GM21825 (cell line): ENCODE results near the gene KCNJ8.
"Not testable (repeated sequence)": the region's sequence is repeated elsewhere in the genome, so short reads cannot be mapped to it uniquely, and the experiment has no call there.

Experiments used
- ATAC-seq: cut with Tn5 transposase; IDR thresholded peaks from one replicate; pipeline ENCODE4 v1.9.1; 2021; ENCODE audit warnings: mild to moderate bottlenecking, moderate library complexity; ENCODE audit not compliant: unreplicated experiment

The KCNJ8 gene

DNA sequence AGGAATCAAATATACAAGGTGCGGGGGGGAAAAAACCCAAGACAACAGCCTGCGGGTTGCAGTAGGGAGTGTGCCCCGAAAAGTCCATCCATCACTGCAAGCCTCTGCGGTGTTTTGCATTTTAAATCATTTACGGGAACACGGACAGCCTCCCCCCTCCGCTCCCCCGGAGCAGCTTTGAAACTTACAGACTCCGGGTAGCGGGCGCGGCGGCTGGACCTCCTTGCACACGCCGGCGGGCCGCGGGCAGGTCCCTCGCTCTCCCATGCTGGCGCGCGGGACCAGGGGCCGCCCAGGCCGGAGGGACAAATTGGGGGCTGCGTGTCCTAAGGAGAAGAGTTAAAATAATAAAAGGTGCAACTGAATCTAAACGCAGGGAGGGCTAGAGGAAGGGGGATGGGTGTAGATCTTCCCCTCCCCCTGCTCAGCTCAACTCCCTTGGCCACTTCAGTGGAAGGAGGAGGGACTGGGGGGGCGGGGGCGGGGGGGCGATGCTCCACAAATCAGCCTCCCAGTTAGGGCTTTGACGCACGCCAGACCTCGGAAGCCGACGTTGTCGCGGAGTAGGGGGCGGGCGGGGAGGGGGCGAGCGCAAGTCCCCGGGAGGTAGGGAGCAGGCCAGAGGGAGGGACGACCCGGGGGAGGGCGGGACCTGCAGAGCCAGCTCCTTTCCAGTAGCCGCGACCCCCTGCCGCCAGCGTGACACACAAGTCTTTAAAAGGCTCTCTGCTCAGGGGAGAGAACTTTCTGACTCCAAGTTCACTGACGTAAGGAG lies at the start of gene KCNJ8:
KCNJ8 (minus strand) TSS at position 349 of the 775 bp plus-strand sequence. CDS start 1,090 bp downstream, outside the sequence.
- no peak for ATAC-seq

DNA sequence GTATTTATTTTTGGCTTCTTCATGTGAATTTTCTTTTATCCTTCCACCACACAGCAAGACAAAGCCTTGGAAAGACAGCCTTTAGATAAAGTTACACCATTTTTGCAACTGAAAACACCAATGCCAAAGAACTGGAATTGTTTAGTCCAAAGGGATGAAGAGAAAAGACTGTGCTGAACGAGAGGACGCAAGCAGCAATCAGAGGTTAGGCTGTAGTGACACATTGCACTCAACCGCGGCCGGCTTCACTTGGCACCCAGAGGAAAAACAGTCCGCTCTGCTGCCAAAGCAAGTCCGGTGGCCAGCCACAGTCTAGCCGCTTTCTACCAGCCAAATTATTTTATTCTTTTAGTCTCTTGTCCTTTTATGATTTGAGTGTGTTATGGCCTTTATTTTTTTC lies 49.1 kb upstream of the KCNJ8 start:
- no peak for ATAC-seq

DNA sequence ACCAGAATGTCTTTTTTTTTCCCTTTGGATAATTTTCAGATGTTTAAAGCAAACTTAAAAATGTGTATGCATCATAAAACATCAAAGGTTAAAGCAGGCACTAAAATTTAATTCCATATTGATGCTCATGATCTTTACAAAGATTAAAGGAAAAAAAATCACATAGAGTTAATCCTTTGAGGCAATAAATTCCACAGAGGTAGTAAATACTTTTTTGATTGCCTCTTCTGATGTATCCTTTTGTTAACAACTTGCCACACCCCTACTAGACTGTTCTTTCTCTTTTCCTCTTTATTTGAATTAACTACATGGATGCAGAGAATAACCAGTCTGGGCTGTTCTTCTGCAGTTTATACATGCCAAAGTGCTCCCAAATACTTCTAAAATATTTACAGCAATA lies 45.2 kb upstream of the KCNJ8 start:
- ATAC-seq = no peak

DNA sequence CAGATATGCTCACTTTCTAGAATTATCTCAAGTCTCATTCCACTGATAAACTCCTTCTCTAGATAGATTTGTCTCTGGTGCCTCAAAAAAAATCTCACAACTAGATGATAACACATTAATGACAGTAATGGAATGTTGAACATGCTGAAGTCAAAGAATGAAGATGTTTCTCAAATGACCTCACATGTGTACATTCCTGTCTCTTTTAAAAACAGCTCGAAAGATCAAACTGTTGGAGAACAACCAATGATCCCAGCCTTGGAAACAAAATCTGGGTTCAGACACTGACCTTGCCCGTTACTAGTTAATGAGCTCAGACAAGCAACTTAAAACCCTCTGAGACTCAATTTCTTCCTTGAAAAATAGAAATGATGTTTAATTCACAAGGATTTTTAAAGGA lies 44.7 kb upstream of the KCNJ8 start:
- ATAC-seq = no peak

DNA sequence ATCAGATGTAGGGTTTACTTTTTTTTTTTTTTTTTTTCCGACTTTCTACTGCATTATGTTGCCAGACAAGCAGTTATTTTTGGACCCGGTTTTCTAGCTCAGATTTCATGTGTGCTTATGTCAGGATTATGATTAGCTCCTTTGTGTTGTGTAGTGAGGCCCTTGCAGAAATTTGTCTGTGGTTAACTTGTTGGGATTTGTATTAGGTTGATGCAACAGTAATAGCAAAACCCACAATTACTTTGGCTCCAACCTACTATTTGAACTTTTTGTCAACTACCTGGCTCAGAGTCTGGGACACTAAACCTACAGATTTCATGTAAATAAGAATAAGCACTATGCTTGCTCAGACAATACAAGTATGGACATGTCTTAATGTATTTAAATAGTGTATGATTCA lies 44.1 kb upstream of the KCNJ8 start:
- ATAC-seq = no peak

DNA sequence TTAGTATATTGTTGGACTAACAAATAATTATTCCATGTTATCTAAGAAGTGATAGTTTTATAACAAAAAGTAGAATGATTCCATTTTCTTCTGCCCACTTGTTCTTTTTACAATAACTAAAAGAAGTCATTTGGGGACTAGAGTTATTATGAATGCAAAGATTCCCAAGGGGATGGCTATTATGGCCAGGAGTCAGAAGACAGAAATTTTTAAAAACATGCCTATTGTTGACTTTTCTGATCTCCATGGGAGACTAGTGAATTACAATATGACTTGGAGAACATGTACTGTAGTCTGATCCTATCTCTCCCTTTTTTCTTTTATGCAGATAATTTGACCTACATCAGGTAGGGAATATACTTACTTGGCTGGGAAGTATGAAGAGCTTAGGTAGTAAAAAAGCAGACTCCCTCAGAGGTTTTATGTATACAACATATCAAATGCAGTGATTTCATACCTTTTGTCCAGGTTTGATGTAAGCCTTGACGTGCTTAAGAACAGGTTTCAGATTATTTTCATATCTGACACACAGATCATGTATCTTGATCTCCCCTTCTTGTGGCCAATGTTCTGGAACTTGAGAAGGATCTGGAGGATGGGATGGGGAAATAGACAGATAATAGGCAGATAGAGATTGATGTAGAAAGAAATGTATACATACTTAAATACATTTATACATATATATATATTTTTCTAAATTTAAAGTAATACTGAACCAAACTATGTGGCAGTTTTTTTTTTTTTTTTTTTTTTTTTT lies 41.0 kb upstream of the KCNJ8 start:
- ATAC-seq = no peak

DNA sequence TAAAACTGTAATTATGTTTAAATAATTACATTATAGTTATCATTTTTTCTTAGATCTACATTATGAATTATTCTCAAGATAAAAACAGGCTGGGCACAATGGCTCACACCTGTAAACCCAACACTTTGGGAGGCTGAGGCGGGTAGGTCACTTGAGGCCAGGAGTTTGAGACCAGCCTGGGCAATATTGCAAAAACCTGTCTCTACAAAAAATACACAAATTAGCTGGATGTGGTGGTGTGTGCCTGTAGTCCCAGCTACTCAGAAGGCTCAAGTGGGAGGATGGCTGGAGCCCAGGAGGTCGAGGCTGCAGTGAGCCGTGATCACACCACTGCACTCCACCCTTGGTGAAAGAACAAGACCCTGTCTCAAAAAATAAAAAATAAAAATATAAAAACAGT lies 40.3 kb upstream of the KCNJ8 start:
- ATAC-seq = no peak

DNA sequence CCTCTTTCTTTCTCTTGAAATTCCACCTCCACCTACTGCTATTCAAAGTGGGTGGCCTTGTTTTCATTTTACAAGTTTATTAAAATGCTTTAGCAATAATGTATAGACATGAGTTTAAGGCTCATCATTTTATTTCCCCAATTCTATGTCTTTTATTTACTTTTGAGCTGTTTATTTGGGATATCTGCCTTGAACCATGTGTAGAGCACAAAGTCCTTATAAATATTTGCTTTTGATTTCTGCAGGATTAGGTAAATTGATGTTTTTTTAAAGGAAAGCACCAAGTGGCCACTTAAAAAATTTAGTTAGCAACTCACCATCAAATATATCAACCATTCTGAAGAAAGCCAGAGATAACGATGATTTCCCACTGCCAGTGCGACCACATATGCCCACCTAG lies 39.8 kb upstream of the KCNJ8 start:
- ATAC-seq = no peak

DNA sequence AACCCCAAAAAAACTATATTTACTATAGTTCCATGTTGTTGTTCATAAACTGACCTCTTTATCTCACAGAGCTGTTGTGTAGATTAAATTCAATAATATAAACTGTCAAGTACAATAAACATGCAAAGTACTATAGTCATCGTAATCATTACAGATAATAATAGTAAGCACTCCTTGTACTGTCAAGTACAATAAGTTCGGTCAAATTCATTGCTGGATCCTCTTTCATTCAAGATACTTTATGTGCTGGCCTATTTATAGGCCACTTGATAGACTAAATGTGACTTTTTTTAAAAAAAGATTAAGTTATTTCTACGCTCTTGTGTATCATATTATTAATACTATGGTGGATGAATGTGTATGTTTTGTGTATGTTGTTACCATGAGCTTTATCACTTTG lies 39.2 kb upstream of the KCNJ8 start:
- no peak for ATAC-seq

DNA sequence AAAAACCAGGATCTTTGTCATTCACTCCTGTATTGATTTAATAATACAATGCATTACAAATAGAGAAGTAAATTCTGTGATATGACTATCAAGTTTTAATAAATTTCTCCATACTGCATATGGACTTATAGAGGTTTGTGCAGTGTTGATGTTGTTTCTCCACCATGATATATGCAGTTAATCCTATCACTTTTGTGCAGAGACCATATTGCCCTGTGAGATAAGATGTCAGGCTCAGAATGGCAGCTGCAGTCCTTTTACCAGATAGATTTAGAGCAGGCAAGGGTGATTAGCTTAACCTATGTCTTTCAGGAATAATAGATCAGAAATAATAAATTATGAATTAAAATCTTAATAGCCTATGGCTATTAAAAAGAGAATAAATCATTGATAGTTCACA lies 38.6 kb upstream of the KCNJ8 start:
- ATAC-seq = no peak

DNA sequence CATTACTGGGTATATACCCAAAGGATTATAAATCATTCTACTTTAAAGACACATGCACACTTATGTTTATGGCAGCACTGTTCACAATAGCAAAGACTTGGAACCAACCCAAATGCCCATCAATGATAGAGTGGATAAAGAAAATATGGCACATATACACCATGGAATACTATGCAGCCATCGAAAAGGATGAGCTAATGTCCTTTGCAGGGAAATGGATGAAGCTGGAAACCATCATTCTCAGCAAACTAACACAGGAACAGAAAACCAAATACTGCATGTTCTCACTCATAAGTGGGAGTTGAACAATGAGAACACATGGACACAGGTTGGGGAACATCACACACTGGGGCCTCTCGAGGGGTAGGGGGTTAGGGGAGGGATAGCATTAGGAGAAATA lies 37.8 kb upstream of the KCNJ8 start:
- not testable (repeated sequence) for ATAC-seq

DNA sequence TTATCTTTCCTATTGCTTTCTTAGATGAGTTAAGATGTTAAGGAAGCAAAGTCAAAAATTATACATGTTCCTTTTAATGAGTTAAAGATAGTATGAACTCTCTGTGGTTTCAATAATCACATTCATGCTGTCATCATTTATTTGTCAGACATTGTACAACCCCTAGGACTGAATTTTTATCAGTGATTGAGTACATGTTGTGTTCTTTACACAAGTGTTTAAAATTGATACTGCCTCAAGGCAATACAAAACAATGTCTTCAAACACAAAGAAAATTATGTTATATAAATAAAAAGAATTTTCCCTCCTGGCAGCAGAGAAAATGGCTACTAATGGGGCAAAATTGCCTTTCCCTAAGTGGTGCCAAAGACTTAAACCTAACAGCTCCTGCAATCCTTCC lies 34.6 kb upstream of the KCNJ8 start:
- ATAC-seq = no peak

DNA sequence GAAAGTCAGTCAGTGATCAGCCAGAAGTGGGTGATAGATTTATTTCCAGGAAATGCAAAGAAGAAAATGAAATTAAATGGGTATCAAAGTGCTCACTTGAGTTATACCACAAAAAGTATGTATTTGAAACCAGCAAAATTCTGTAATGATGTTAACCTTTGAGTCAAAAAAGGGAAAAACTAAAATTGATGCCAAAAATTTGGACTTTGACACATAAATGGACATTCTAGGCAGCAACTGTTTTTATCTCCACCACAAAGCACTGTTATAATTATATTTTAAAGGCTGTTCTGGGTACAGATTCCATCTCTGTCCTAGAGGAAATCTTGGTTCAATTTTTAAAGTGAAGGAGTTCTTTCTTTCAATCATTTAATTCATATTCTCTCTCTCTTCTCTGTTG lies 31.7 kb upstream of the KCNJ8 start:
- ATAC-seq = no peak

DNA sequence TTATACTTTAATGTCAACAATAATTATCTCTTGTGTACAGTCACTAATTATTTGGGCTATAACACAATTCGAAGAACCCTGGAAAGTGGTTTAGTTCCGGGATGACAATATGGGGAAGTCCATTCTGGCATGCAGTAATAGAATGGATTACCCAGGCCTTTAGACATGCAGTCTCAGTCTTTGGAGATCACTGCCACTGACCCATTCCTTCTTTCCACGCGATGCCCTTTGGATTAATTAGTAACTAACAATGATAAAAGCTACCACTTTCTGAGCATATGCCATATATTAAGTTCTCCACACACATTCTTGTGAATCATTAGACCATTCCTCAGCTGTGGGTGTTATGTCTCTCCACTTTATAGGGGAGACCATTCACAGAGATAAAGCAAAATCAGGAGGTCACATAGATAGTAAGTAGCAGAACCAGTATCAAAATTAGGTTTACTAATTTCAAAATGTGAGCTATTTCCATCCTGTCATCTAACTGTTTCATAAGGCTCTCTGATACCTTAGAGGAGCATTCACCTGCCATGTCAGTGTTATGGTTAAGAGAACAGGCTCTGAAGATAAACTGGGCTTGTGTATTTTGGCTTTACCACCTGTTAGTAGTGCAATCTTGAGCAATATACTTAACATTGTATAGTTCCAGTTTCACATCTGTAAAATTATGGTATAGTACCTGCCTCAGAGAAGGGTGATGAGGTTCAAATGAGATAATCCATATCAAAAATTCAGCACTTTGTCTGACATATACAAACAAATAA lies 27.2 kb upstream of the KCNJ8 start:
- ATAC-seq = no peak

DNA sequence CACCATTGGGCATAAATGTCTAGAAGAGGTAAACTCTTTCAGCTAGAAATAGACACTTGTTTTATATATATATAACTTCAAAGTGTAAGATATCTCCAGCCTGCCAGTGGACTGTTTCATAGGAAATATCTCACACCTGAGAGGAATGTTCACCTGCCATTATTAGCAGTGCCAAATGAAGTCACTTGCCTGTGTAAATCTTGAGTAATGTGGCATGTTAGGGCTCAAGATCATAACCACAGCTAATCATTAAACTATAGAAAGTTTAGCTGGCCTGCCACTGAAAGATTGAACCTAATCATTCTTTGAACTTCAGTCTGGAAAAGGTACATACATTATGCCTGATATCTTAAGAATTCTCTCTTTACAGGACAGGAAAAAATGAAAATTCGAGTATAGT lies 25.5 kb upstream of the KCNJ8 start:
- no peak for ATAC-seq

DNA sequence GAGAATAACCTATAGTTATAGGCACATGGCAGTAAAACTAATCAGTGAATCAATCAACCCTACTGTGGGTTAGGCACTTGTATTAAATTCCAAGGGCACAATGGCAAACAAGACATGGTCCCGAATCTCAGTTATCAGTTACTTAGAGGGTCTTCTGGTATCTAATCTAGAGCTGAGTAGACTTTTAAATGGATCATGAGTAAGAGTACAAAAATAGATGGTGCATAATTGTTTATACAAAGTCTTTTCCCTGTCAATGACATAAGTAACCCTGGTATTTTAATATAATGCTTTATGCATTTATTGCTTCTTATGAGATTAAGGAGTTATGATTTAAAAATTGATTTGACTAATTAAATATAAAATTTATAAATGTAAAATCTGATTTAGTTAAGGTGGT lies 23.0 kb upstream of the KCNJ8 start:
- ATAC-seq = no peak

DNA sequence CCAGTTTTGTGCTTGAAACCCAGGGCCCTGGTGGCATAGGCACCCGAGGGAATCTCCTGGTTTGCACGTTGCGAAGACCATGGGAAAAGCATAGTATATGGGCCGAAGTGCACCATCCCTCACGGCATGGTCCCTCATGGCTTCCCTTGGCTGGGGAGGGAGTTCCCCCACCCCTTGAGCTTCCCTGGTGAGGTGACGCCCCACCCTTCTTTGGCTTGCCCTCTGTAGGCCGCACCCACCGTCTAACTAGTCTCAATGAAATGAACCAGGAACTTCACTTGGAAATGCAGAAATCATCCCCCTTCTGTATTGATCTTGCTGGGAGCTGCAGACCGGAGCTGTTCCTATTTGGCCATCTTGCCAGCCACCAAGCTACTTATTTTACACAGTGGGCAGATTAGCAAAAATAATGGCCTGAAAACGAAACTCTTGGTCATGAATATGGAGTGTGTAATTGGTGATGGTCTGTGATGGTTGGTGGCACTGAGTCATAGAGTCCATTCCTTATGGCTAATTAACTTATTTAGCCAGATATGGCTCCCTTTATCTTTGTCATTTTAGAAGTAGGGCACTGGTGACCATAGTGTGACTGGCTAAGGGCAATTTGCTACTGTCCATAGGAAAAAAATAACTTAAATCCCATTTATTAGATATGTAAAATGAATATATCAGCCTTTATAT lies 21.3 kb upstream of the KCNJ8 start:
- ATAC-seq = no peak

DNA sequence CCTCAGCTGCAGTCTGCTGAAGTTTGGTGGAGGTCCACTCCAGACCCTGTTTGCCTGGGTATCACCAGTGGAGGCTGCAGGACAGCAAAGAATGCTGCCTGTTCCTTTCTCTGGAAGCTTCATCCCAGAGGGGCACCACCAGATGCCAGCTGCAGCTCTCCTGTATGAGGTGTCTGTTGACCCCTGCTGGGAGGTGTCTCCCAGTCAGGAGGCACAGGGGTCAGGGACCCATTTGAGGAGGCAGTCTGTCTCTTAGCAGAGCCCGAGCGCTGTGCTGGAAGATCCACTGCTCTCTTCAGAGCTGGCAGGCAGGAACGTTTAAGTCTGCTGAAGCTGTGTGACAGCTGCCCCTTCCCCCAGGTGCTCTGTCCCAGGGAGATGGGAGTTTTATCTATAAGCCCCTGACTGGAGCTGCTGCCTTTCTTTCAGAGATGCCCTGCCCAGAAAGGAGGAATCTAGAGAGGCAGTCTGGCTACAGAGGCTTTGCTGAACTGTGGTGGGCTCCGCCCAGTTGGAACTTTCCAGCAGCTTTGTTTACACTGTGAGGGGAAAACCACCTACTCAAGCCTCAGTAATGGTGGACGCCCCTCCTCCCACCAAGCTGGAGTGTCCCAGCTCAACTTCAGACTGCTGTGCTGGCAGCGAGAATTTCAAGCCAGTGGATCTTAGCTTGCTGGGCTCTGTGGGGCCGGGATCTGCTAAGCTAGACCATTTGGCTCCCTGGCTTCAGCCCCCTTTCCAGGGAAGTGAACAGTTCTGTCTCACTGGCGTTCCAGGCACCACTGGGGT lies 20.5 kb upstream of the KCNJ8 start:
- not testable (repeated sequence) for ATAC-seq

DNA sequence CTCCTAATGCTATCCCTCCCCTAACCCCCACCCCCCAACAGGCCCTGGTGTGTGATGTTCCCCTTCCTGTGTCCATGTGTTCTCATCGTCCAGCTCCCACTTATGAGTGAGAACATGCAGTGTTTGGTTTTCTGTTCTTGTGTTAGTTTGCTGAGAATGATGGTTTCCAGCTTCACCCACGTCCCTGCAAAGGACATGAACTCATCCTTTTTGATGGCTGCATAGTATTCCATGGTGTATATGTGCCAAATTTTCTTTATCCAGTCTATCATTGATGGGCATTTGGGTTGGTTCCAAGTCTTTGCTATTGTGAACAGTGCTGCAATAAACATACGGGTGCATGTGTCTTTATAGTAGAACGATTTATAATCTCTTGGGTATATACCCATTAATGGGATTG lies 15.2 kb upstream of the KCNJ8 start:
- not testable (repeated sequence) for ATAC-seq
